ENCODE results near the gene NOP16. TPM values are rescaled to one million over a fixed set of nuclear protein-coding genes. Genes with fewer than 3 reads are reported as not detected.

NOP16 gene
- total and polyA plus RNA-seq, 2 of the 13 experiments (the other 11 are each of a cell fraction or from before 2014, with no cell fraction given) = 43.3 to 48.4 TPM

DNA sequence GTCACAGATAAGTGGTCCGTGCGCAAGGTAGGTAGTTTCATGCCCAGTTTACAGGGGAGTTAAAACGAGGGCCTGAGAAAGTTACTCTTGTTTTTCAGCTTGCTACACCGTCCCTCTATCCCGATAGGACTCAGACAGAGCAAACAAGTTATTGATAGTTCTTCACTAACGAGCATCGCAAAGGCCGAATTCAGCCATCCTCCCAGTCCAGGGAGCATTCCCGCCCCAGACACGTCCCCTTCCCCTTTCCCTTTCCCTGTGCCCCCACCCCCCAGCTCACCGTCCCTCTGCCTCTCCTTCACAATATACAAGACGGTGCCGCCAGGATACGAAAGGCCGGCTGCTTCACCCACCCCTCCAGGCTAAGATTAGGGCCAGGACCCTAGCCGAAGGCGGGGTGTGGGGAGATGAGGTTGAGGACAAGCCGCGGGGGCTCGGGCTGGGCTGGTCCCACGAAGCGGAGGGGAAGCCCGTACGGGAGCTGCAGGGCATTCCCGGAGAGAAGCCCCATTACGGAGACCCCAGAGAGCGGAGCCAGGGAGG, 27.4 kb downstream of the NOP16 start:
- ATAC-seq (peak; percentile 50), DNase-seq (ENCODE audit: low spot score) (no peak), FAIRE-seq (no peak)
- Histone ChIP-seq H2AFZ (ENCODE audit: low read length) (no peak overlapping the region), H3K27ac (ENCODE audit: extremely low read length, insufficient read depth, low read length) (peak overlapping the region; percentile 60), H3K4me3 (replicated peaks in 1 of 3; ENCODE audit: insufficient read depth in 1 of 3, low read depth in 2 of 3, low read length in 3 of 3) (peak overlapping the region; percentile 76 to 91 (median 87)), H3K27me3 (ENCODE audit: control insufficient read depth in 1 of 2, insufficient read depth in 2 of 2, low read length in 2 of 2) (peaks cover 3 to 6% of the 10 kb centered on the region in 2 experiments; a peak in 4 of 5 replicates), H3K4me1 (ENCODE audit: insufficient read depth, low read length) (peaks cover 43% of the 10 kb centered on the region), H4K20me1 (ENCODE audit: insufficient read depth, low read length) (peaks cover 9% of the 10 kb centered on the region; the same call in 1 of the 2 replicates), H3K4me2 (ENCODE audit: low read depth, low read length) (peak overlapping the region; percentile 89), H3K79me2 (ENCODE audit: insufficient read depth, low read length) (peaks cover 40% of the 10 kb centered on the region), H3K9ac (ENCODE audit: insufficient read depth, low read depth, low read length) (peak overlapping the region; percentile 84), H3K9me3 (ENCODE audit: low read length) (no peaks in the 10 kb centered on the region), H3K36me3 (replicated peaks in 1 of 2; ENCODE audit: control insufficient read depth in 1 of 2, insufficient read depth in 2 of 2, low read length in 2 of 2) (peaks cover 3 to 28% of the 10 kb centered on the region in 2 experiments)
- ChIA-PET POLR2A (interaction anchor here (0.7 to 3.9 kb wide), 10 partner anchors 9 to 176 kb away, joined by 3 to 37 read pairs (median 9); partner anchors contain the start of genes FAF2, HIGD2A, NOP16 and RNF44), CTCF (ENCODE audit: low intra/inter-chr PET ratio, low total read pairs) (no interaction called here)
- intact Hi-C loops (cut with micrococcal nuclease; ENCODE audit: unreplicated experiment) = no loop called here
- WGBS (ENCODE audit: low lambda C conversion rate) = 1% methylated on average over 27 of the region's 27 CpGs
- TSS peak; percentile 85 for BruUV-seq (replicated peaks)
- in situ Hi-C loops (cut with HindIII; ENCODE audit: extremely low pct_ligation_motif_present, low pct_unique_long_range_greater_than_20kb) = no loop called here
- TF ChIP-seq, protein P1, sequence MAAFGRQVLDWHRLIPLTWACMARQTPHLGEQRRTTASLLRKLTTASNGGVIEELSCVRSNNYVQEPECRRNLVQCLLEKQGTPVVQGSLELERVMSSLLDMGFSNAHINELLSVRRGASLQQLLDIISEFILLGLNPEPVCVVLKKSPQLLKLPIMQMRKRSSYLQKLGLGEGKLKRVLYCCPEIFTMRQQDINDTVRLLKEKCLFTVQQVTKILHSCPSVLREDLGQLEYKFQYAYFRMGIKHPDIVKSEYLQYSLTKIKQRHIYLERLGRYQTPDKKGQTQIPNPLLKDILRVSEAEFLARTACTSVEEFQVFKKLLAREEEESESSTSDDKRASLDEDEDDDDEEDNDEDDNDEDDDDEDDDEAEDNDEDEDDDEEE (CRISPR knock-in tag; IDR thresholded peaks at IDR 0.05) = 0 out of 2 replicates have a peak, but pooled peaks have one; percentile 11
- no peak for TF ChIP-seq FOXC1 (CRISPR knock-in tag; IDR thresholded peaks at IDR 0.05; ENCODE audit: borderline replicate concordance)
- TF ChIP-seq SOX13 (IDR thresholded peaks at IDR 0.05) = no peak
- TF ChIP-seq SOX13 (CRISPR knock-in tag; conservative IDR thresholded peaks at IDR 0.05 in 1 of 2, IDR thresholded peaks at IDR 0.05 in 1 of 2) = no peak
- TF ChIP-seq SRSF1 (optimal IDR thresholded peaks at IDR 0.05; ENCODE audit: low read depth, low read length) = peak; percentile 14
- 0 out of 2 replicates have a peak, but pooled peaks have one; percentile 26 for TF ChIP-seq EEA1 (CRISPR knock-in tag; IDR thresholded peaks at IDR 0.05; ENCODE audit: borderline replicate concordance)
- peak; percentile 14; the same call in 1 of the 2 replicates for TF ChIP-seq ZNF891 (CRISPR knock-in tag; IDR thresholded peaks at IDR 0.05)
- TF ChIP-seq, protein P2, sequence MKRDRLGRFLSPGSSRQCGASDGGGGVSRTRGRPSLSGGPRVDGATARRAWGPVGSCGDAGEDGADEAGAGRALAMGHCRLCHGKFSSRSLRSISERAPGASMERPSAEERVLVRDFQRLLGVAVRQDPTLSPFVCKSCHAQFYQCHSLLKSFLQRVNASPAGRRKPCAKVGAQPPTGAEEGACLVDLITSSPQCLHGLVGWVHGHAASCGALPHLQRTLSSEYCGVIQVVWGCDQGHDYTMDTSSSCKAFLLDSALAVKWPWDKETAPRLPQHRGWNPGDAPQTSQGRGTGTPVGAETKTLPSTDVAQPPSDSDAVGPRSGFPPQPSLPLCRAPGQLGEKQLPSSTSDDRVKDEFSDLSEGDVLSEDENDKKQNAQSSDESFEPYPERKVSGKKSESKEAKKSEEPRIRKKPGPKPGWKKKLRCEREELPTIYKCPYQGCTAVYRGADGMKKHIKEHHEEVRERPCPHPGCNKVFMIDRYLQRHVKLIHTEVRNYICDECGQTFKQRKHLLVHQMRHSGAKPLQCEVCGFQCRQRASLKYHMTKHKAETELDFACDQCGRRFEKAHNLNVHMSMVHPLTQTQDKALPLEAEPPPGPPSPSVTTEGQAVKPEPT (CRISPR knock-in tag; IDR thresholded peaks at IDR 0.05; ENCODE audit: low read depth) = 0 out of 2 replicates have a peak, but pooled peaks have one; percentile 11
- TF ChIP-seq HOXA7 (CRISPR knock-in tag; IDR thresholded peaks at IDR 0.05) = no peak
- 0 out of 2 replicates have a peak, but pooled peaks have one; percentile 2 for TF ChIP-seq REL (CRISPR knock-in tag; conservative IDR thresholded peaks at IDR 0.05)
- TF ChIP-seq TCF12 (IDR thresholded peaks at IDR 0.05) = no peak
- TF ChIP-seq TCF12 (CRISPR knock-in tag; IDR thresholded peaks at IDR 0.05) = 0 out of 2 replicates have a peak, but pooled peaks have one; percentile 0
- 0 out of 2 replicates have a peak, but pooled peaks have one; percentile 6 for TF ChIP-seq ZNF343 (CRISPR knock-in tag; IDR thresholded peaks at IDR 0.05)
- TF ChIP-seq, protein P3, sequence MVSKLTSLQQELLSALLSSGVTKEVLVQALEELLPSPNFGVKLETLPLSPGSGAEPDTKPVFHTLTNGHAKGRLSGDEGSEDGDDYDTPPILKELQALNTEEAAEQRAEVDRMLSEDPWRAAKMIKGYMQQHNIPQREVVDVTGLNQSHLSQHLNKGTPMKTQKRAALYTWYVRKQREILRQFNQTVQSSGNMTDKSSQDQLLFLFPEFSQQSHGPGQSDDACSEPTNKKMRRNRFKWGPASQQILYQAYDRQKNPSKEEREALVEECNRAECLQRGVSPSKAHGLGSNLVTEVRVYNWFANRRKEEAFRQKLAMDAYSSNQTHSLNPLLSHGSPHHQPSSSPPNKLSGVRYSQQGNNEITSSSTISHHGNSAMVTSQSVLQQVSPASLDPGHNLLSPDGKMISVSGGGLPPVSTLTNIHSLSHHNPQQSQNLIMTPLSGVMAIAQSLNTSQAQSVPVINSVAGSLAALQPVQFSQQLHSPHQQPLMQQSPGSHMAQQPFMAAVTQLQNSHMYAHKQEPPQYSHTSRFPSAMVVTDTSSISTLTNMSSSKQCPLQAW (CRISPR knock-in tag; IDR thresholded peaks at IDR 0.05) = 0 out of 2 replicates have a peak, but pooled peaks have one; percentile 1
- TF ChIP-seq, protein P4, sequence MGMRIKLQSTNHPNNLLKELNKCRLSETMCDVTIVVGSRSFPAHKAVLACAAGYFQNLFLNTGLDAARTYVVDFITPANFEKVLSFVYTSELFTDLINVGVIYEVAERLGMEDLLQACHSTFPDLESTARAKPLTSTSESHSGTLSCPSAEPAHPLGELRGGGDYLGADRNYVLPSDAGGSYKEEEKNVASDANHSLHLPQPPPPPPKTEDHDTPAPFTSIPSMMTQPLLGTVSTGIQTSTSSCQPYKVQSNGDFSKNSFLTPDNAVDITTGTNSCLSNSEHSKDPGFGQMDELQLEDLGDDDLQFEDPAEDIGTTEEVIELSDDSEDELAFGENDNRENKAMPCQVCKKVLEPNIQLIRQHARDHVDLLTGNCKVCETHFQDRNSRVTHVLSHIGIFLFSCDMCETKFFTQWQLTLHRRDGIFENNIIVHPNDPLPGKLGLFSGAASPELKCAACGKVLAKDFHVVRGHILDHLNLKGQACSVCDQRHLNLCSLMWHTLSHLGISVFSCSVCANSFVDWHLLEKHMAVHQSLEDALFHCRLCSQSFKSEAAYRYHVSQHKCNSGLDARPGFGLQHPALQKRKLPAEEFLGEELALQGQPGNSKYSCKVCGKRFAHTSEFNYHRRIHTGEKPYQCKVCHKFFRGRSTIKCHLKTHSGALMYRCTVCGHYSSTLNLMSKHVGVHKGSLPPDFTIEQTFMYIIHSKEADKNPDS (CRISPR knock-in tag; IDR thresholded peaks at IDR 0.05) = peak; percentile 10; the same call in 1 of the 2 replicates
